HG02870 (cell line): ENCODE results near the gene RAB40C.

Source experiments
- ATAC-seq: cut with Tn5 transposase; IDR thresholded peaks from one replicate; pipeline ENCODE4 v1.9.1; 2021; ENCODE audit warnings: mild to moderate bottlenecking, moderate library complexity; ENCODE audit not compliant: unreplicated experiment

RAB40C gene

GRCh38 chr16:608019-608418 lies 18.2 kb downstream of the RAB40C start:
- ATAC-seq: no peak

GRCh38 chr16:609316-609715 lies 19.4 kb downstream of the RAB40C start:
- no peak for ATAC-seq

- ATAC-seq: no peak
Measured at GRCh38 chr16:609984-610383, 20.1 kb downstream of the RAB40C start.

GRCh38 chr16:610513-611381 lies 20.9 kb downstream of the RAB40C start:
- no peak for ATAC-seq

GRCh38 chr16:615122-615521 lies 25.3 kb downstream of the RAB40C start:
- ATAC-seq: no peak

GRCh38 chr16:616733-617586 lies 27.1 kb downstream of the RAB40C start:
- ATAC-seq: no peak

- ATAC-seq: no peak
Measured at GRCh38 chr16:617855-618254, 28.0 kb downstream of the RAB40C start.

GRCh38 chr16:619476-620100 lies 29.7 kb downstream of the RAB40C start:
- ATAC-seq: no peak

GRCh38 chr16:620700-621525 lies 31.0 kb downstream of the RAB40C start:
- no peak for ATAC-seq

- ATAC-seq: no peak
Measured at GRCh38 chr16:621526-622105, 31.8 kb downstream of the RAB40C start.

- ATAC-seq: no peak
Measured at GRCh38 chr16:622920-623280, 33.0 kb downstream of the RAB40C start.

- no peak for ATAC-seq
Measured at GRCh38 chr16:624526-625070, 34.7 kb downstream of the RAB40C start.

GRCh38 chr16:625117-625976 lies 35.5 kb downstream of the RAB40C start:
- no peak for ATAC-seq

GRCh38 chr16:625977-626765 lies 36.3 kb downstream of the RAB40C start:
- ATAC-seq: no peak

- no peak for ATAC-seq
Measured at GRCh38 chr16:626787-627453, 37.1 kb downstream of the RAB40C start.

GRCh38 chr16:627454-628239 lies 37.8 kb downstream of the RAB40C start:
- no peak for ATAC-seq
